Mesendoderm (in vitro differentiated cells): Measurements from ENCODE around the gene ARMC9.

Experiments used
- DNase-seq: peaks from one replicate; pipeline ENCODE4 v3.0.0; 2013
- H2AK5ac ChIP-seq: 2 replicates; pipeline ENCODE4 v1.6.1; 2013; ENCODE audit warnings: low read length, inconsistent platforms
- H2BK120ac ChIP-seq: 2 replicates; pipeline ENCODE4 v1.6.1; 2013; ENCODE audit warnings: low read depth, mild to moderate bottlenecking, low read length, moderate library complexity, mixed read lengths
- H2BK15ac ChIP-seq: replicated peaks from 2 replicates; pipeline ENCODE4 v1.6.1; 2013; ENCODE audit warnings: low read depth, mild to moderate bottlenecking, moderate library complexity
- H2BK5ac ChIP-seq: 2 replicates; pipeline ENCODE4 v1.6.1; 2013; ENCODE audit warnings: low read length, inconsistent platforms
- H3K18ac ChIP-seq: 2 replicates; pipeline ENCODE4 v1.6.1; 2013; ENCODE audit warnings: mild to moderate bottlenecking, low read length, mixed read lengths
- H3K23ac ChIP-seq: one replicate; pipeline ENCODE4 v1.6.1; 2013; ENCODE audit warnings: low read length
- H3K27ac ChIP-seq: 2 replicates; pipeline ENCODE4 v1.5.1; 2013; ENCODE audit warnings: low read depth, mild to moderate bottlenecking, inconsistent platforms, low read length, moderate library complexity
- H3K27me3 ChIP-seq: 2 replicates; pipeline ENCODE4 v1.6.1; 2013; ENCODE audit warnings: low read length, control low read depth, mild to moderate bottlenecking, inconsistent platforms; ENCODE audit not compliant: insufficient read depth, poor library complexity
- H3K36me3 ChIP-seq: 2 replicates; pipeline ENCODE4 v1.6.1; 2013; ENCODE audit warnings: low read length, inconsistent platforms; ENCODE audit not compliant: control insufficient read depth, insufficient read depth
- H3K4ac ChIP-seq: one replicate; pipeline ENCODE4 v1.6.1; 2013; ENCODE audit warnings: low read depth, mild to moderate bottlenecking, low read length, moderate library complexity
- H3K4me1 ChIP-seq: 2 replicates; pipeline ENCODE4 v1.6.1; 2013; ENCODE audit warnings: low read depth, low read length, inconsistent platforms; ENCODE audit not compliant: control insufficient read depth
- H3K4me2 ChIP-seq: 2 replicates; pipeline ENCODE4 v1.6.1; 2013; ENCODE audit warnings: low read length
- H3K4me3 ChIP-seq: 2 replicates; pipeline ENCODE4 v1.5.1; 2013; ENCODE audit warnings: mild to moderate bottlenecking, low read length
- H3K56ac ChIP-seq: one replicate; pipeline ENCODE4 v1.6.1; 2013; ENCODE audit warnings: low read length
- H3K79me1 ChIP-seq: 2 replicates; pipeline ENCODE4 v1.6.1; 2013; ENCODE audit warnings: low read length, inconsistent platforms
- H3K79me2 ChIP-seq: 2 replicates; pipeline ENCODE4 v1.6.1; 2013; ENCODE audit warnings: mild to moderate bottlenecking, low read length; ENCODE audit not compliant: control insufficient read depth, insufficient read depth
- H3K9ac ChIP-seq: 2 replicates; pipeline ENCODE4 v1.6.1; 2013; ENCODE audit warnings: low read length, inconsistent platforms
- H4K5ac ChIP-seq: one replicate; pipeline ENCODE4 v1.6.1; 2013; ENCODE audit warnings: low read length
- H4K8ac ChIP-seq: one replicate; pipeline ENCODE4 v1.6.1; 2013; ENCODE audit warnings: low read depth, mild to moderate bottlenecking, control low read depth, low read length, moderate library complexity
- WGBS: extraction: QIAGEN DNeasy Blood & Tissue Kit; methylation state at CpG from one replicate; pipeline ENCODE4 v1.1.7; 2013; ENCODE audit warnings: low lambda C conversion rate, missing lambda C conversion rate; ENCODE audit not compliant: insufficient coverage; ENCODE audit errors: extremely low coverage; 5-methylcytosine and 5-hydroxymethylcytosine counted together

The ARMC9 gene

GRCh38 chr2:231287696-231288095 is 89.3 kb downstream of the ARMC9 start:
- Histone ChIP-seq H3K4me3 (no peak overlapping the region), H2BK120ac (no peak overlapping the region), H2BK15ac (no peak overlapping the region), H2AK5ac (no peak overlapping the region), H3K27ac (no peak overlapping the region), H3K4me2 (no peak overlapping the region), H3K79me2 (no peaks in the 10 kb centered on the region), H3K18ac (no peak overlapping the region), H3K56ac (no peak overlapping the region), H3K36me3 (peaks cover 5% of the 10 kb centered on the region), H3K9ac (no peak overlapping the region), H4K5ac (no peak overlapping the region), H3K79me1 (no peaks in the 10 kb centered on the region), H4K8ac (no peak overlapping the region), H3K27me3 (no peaks in the 10 kb centered on the region), H3K23ac (no peak overlapping the region), H3K4me1 (no peaks in the 10 kb centered on the region), H3K4ac (no peak overlapping the region), H2BK5ac (no peak overlapping the region)
- DNase-seq, result no peak
- WGBS, result no CpG with 5 or more reads among the region's 5 CpGs

- no peak for DNase-seq
- Histone ChIP-seq H3K4me1 (no peaks in the 10 kb centered on the region), H4K5ac (no peak overlapping the region), H3K27me3 (no peaks in the 10 kb centered on the region), H2BK5ac (no peak overlapping the region), H2BK15ac (no peak overlapping the region), H3K4me2 (no peak overlapping the region), H3K4me3 (no peak overlapping the region), H3K9ac (no peak overlapping the region), H3K27ac (no peak overlapping the region), H3K56ac (no peak overlapping the region), H4K8ac (no peak overlapping the region), H3K79me2 (no peaks in the 10 kb centered on the region), H2BK120ac (no peak overlapping the region), H3K4ac (no peak overlapping the region), H3K79me1 (no peaks in the 10 kb centered on the region), H3K18ac (no peak overlapping the region), H3K23ac (no peak overlapping the region), H2AK5ac (no peak overlapping the region), H3K36me3 (peaks cover 5% of the 10 kb centered on the region)
- WGBS, result no CpG with 5 or more reads among the region's 7 CpGs
These were observed 90.2 kb downstream of the ARMC9 start for GRCh38 chr2:231288590-231288989.

- Histone ChIP-seq H4K8ac (no peak overlapping the region), H2AK5ac (no peak overlapping the region), H3K56ac (no peak overlapping the region), H3K4ac (no peak overlapping the region), H3K79me1 (no peaks in the 10 kb centered on the region), H3K23ac (no peak overlapping the region), H2BK120ac (no peak overlapping the region), H3K18ac (no peak overlapping the region), H3K4me3 (no peak overlapping the region), H2BK15ac (no peak overlapping the region), H2BK5ac (no peak overlapping the region), H3K4me1 (no peaks in the 10 kb centered on the region), H3K9ac (no peak overlapping the region), H3K36me3 (peaks cover 5% of the 10 kb centered on the region), H4K5ac (no peak overlapping the region), H3K27ac (no peak overlapping the region), H3K27me3 (no peaks in the 10 kb centered on the region), H3K4me2 (no peak overlapping the region), H3K79me2 (no peaks in the 10 kb centered on the region)
- WGBS, result no CpG with 5 or more reads among the region's 2 CpGs
- no peak for DNase-seq
These were observed 92.0 kb downstream of the ARMC9 start for GRCh38 chr2:231290321-231291015.

GRCh38 chr2:231292472-231293134 is 94.2 kb downstream of the ARMC9 start:
- no peak overlapping the region for H3K4me3 ChIP-seq
- H2BK15ac ChIP-seq, result no peak overlapping the region
- peaks cover 3% of the 10 kb centered on the region for H3K36me3 ChIP-seq
- no peak overlapping the region for H2BK120ac ChIP-seq
- H3K79me1 ChIP-seq, result no peaks in the 10 kb centered on the region
- no peak overlapping the region for H3K23ac ChIP-seq
- H3K56ac ChIP-seq, result no peak overlapping the region
- no peak overlapping the region for H3K18ac ChIP-seq
- no peak overlapping the region for H4K5ac ChIP-seq
- H3K4me2 ChIP-seq, result no peak overlapping the region
- H3K27me3 ChIP-seq, result no peaks in the 10 kb centered on the region
- WGBS, result no CpG with 5 or more reads among the region's 8 CpGs
- H3K4ac ChIP-seq, result no peak overlapping the region
- H3K27ac ChIP-seq, result no peak overlapping the region
- H3K9ac ChIP-seq, result no peak overlapping the region
- no peak overlapping the region for H4K8ac ChIP-seq
- no peak overlapping the region for H2AK5ac ChIP-seq
- peaks cover 3% of the 10 kb centered on the region for H3K4me1 ChIP-seq
- DNase-seq, result no peak
- H2BK5ac ChIP-seq, result no peak overlapping the region
- H3K79me2 ChIP-seq, result no peaks in the 10 kb centered on the region

- peaks cover 3% of the 10 kb centered on the region for H3K4me1 ChIP-seq
- H2BK15ac ChIP-seq, result no peak overlapping the region
- H2AK5ac ChIP-seq, result no peak overlapping the region
- no peaks in the 10 kb centered on the region for H3K79me1 ChIP-seq
- H3K23ac ChIP-seq, result no peak overlapping the region
- no peak overlapping the region for H3K4me2 ChIP-seq
- no peaks in the 10 kb centered on the region for H3K27me3 ChIP-seq
- no peak for DNase-seq
- no peaks in the 10 kb centered on the region for H3K79me2 ChIP-seq
- WGBS, result no CpG with 5 or more reads among the region's 4 CpGs
- H2BK120ac ChIP-seq, result no peak overlapping the region
- H3K4ac ChIP-seq, result no peak overlapping the region
- H2BK5ac ChIP-seq, result no peak overlapping the region
- H3K56ac ChIP-seq, result no peak overlapping the region
- H3K4me3 ChIP-seq, result no peak overlapping the region
- H4K5ac ChIP-seq, result no peak overlapping the region
- no peak overlapping the region for H4K8ac ChIP-seq
- no peak overlapping the region for H3K9ac ChIP-seq
- H3K36me3 ChIP-seq, result peaks cover 3% of the 10 kb centered on the region
- no peak overlapping the region for H3K27ac ChIP-seq
- H3K18ac ChIP-seq, result no peak overlapping the region
These were observed 94.7 kb downstream of the ARMC9 start for GRCh38 chr2:231293163-231293562.
